Activated CD4-positive, alpha-beta memory T cell treated with anti-CD3 and anti-CD28 coated beads, Interleukin-2, amount 10 ng/mL, durations not matched to agents 7 days and 5 days (primary cell): ENCODE measurements around the gene GRK2. TPM values are rescaled to one million over a fixed set of nuclear protein-coding genes. Genes with fewer than 3 reads are reported as not detected.
"Not testable (repeated sequence)": the region's sequence is repeated elsewhere in the genome, so short reads cannot be mapped to it uniquely, and the experiment has no call there.

ENCODE experiments used
- CTCF ChIA-PET: fragments of 350-600 bp; sonication (Branson Sonifier 250); formaldehyde crosslinking; loops from one replicate; lab custom pipeline; 2021; ENCODE audit warnings: antibody characterized with exemption, inconsistent platforms; lab: Charles Lee
- POLR2A ChIA-PET: fragments of 350-600 bp; sonication (Branson Sonifier 250); formaldehyde crosslinking; loops from one replicate; lab custom pipeline; 2021; ENCODE audit warnings: antibody characterized with exemption; lab: Charles Lee
- DNase-seq: peaks from one replicate; pipeline ENCODE4 v3.0.0-alpha.2; 2020
- H3K27ac Mint-ChIP-seq: one replicate; pipeline ENCODE4 v1.8.0; 2021; ENCODE audit warnings: mild to moderate bottlenecking, mixed read lengths
- H3K27me3 Mint-ChIP-seq: one replicate; pipeline ENCODE4 v1.8.0; 2021; ENCODE audit warnings: mixed read lengths
- H3K36me3 Mint-ChIP-seq: one replicate; pipeline ENCODE4 v1.8.0; 2021; ENCODE audit warnings: low read depth, mixed read lengths
- H3K4me1 Mint-ChIP-seq: one replicate; pipeline ENCODE4 v1.8.0; 2021; ENCODE audit warnings: mixed read lengths
- H3K4me3 Mint-ChIP-seq: one replicate; pipeline ENCODE4 v1.8.0; 2021; ENCODE audit warnings: mild to moderate bottlenecking, mixed read lengths
- H3K9me3 Mint-ChIP-seq: one replicate; pipeline ENCODE4 v1.8.0; 2021; ENCODE audit warnings: mixed read lengths
- total RNA-seq, 2 experiments: library from RNA; stranded (reverse); gene quantifications; one replicate each; pipeline ENCODE4 v1.2.3, GENCODE V29; 2021

Gene GRK2
- total RNA-seq, 2 experiments from 2014 or later: 333 to 338 TPM

DNA sequence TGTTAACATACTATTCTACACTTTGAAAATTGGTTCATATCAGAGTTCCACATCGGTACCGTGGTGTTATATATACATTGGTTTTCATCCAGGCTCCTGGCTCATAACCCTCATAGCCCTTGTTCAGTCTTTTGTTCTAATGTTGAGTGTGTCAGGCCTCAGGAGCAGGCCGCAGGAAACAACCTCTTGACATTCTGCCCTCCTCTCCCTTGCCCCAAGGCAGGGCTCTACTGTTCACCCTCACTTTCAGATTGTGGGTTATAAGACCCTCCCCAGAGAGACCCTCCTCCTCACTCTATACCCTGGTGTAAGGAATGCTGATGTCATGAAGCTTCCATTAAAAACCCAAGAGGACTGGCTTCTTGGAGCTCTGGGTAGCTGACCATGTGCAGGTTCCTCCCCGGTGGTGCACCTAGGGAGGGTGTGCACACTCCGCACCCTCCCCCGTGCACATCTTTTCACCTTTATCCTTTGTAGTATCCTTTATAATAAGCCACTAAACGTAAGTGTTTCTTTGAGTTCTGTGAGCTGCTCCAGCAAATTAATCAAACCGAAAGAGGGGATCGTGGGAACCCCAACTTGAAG, 49.1 kb downstream of the GRK2 start:
- no peak for DNase-seq
- Mint-ChIP-seq H3K27ac (peak overlapping the region; percentile 56), H3K9me3 (no peaks in the 10 kb centered on the region), H3K27me3 (no peaks in the 10 kb centered on the region), H3K4me1 (peaks cover 58% of the 10 kb centered on the region), H3K36me3 (peaks cover 4% of the 10 kb centered on the region), H3K4me3 (peak overlapping the region; percentile 43)
- CTCF ChIA-PET: interaction anchor here (1.0 to 5.5 kb wide), 7 partner anchors 12 to 52 kb away, joined by 3 to 69 read pairs (median 5); partner anchors contain the start of gene SSH3
- POLR2A ChIA-PET: interaction anchor here (1.7 to 6.3 kb wide), 4 partner anchors 27 to 196 kb away, joined by 5 to 53 read pairs (median 18); partner anchors contain the start of genes ANKRD13D and KDM2A

- ChIA-PET POLR2A (interaction anchor here (0.7 to 6.3 kb wide), 20 partner anchors 8 to 198 kb away, joined by 3 to 53 read pairs (median 6); partner anchors contain the start of genes ANKRD13D, GRK2, KDM2A and POLD4), CTCF (interaction anchor here (0.6 to 5.5 kb wide), 22 partner anchors 9 to 297 kb away, joined by 3 to 69 read pairs (median 7); partner anchors contain the start of genes ANKRD13D, GRK2, KDM2A and POLD4)
- Mint-ChIP-seq H3K27me3 (no peaks in the 10 kb centered on the region), H3K27ac (peak overlapping the region; percentile 96), H3K4me3 (peak overlapping the region; percentile 83), H3K9me3 (no peaks in the 10 kb centered on the region), H3K36me3 (peaks cover 4% of the 10 kb centered on the region), H3K4me1 (peaks cover 49% of the 10 kb centered on the region)
- DNase-seq: no peak
Observed at GRCh38 chr11:67316882-67317204, 50.6 kb downstream of the GRK2 start.

DNA sequence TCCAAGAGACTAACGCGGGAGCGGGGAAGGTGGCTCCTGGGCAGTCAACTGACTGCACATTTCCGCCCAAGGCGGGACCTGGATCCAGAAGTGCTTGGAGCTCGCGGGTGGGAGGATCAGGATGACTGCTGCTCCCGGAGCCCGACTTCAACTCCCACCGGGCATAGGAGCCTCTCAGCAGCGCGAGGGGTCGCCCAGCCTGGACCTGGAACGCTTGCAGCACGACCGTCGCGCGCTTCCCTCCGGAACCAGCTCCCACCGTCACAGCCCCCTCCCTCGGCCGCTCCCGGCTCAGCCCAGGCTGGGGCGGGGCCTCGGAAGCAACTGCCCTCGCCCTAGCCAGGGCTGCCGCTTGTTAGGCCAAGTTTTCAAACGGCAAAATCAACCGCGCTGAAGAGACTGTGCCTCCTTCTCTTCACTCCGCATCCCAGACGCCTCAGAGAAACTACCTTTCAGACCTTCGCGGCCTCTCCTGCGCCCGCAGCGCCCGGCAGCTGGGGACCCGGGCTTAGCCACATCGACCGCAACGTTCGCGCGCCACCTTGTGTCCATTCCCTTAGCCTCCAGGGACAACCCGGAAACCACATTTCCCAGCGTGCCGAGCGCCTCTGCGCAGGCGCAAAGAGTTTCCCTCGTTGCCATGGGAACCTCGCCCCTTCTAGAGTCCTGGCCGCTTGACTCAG, 51.1 kb downstream of the GRK2 start:
- Mint-ChIP-seq H3K9me3 (no peaks in the 10 kb centered on the region), H3K27me3 (no peaks in the 10 kb centered on the region), H3K36me3 (peaks cover 4% of the 10 kb centered on the region), H3K4me3 (peak overlapping the region; percentile 83), H3K4me1 (peaks cover 44% of the 10 kb centered on the region), H3K27ac (peak overlapping the region; percentile 96)
- ChIA-PET POLR2A (interaction anchor here (0.6 to 6.3 kb wide), 21 partner anchors 9 to 198 kb away, joined by 3 to 53 read pairs (median 6); partner anchors contain the start of genes ANKRD13D, GRK2, KDM2A and POLD4), CTCF (interaction anchor here (0.6 to 5.5 kb wide), 23 partner anchors 9 to 297 kb away, joined by 3 to 69 read pairs (median 6); partner anchors contain the start of genes ANKRD13D, GRK2, KDM2A and POLD4)
- peak; percentile 99 for DNase-seq

- Mint-ChIP-seq H3K4me3 (peak overlapping the region; percentile 83), H3K27ac (peak overlapping the region; percentile 96), H3K27me3 (no peaks in the 10 kb centered on the region), H3K36me3 (peaks cover 4% of the 10 kb centered on the region), H3K9me3 (no peaks in the 10 kb centered on the region), H3K4me1 (peaks cover 37% of the 10 kb centered on the region)
- CTCF ChIA-PET: interaction anchor here (0.6 to 5.5 kb wide), 21 partner anchors 10 to 296 kb away, joined by 3 to 69 read pairs (median 8); partner anchors contain the start of genes ANKRD13D, GRK2, POLD4 and SSH3
- POLR2A ChIA-PET: interaction anchor here (0.6 to 6.3 kb wide), 17 partner anchors 9 to 132 kb away, joined by 3 to 53 read pairs (median 8); partner anchors contain the start of genes ANKRD13D, GRK2, POLD4 and SSH3
- no peak for DNase-seq
Observed at GRCh38 chr11:67317888-67318555, 51.7 kb downstream of the GRK2 start.

DNA sequence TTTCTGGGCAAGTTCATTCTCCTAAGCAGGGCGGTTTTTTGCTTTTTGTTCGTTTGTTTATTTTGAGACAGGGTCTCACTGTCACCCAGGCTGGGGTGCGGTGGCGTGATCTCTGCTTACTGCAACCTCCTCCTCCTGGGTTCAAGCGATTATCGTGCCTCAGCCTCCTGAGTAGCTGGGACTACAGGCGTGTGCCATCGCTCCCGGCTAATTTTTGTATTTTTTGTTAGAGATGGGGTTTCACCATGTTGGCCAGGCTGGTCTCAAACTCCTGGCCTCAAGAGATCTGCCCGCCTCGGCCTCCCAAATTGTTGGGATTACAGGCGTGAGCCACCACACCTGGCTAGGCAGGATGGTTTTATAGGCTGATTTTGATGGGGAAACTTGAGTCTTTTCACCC, 52.6 kb downstream of the GRK2 start:
- peak overlapping the region; percentile 83 for H3K4me3 Mint-ChIP-seq
- H3K4me1 Mint-ChIP-seq: peaks cover 29% of the 10 kb centered on the region
- ChIA-PET POLR2A (interaction anchor here (0.6 to 6.3 kb wide), 6 partner anchors 10 to 232 kb away, joined by 3 to 53 read pairs (median 6); partner anchors contain the start of gene ANKRD13D), CTCF (interaction anchor here (0.6 to 5.1 kb wide), 6 partner anchors 20 to 181 kb away, joined by 3 to 42 read pairs (median 4); partner anchors contain the start of gene POLD4)
- DNase-seq, H3K36me3 Mint-ChIP-seq, H3K27me3 Mint-ChIP-seq, H3K9me3 Mint-ChIP-seq, H3K27ac Mint-ChIP-seq: not testable (repeated sequence)

- Mint-ChIP-seq H3K27ac (no peak overlapping the region), H3K27me3 (no peaks in the 10 kb centered on the region), H3K4me3 (no peak overlapping the region), H3K4me1 (peaks cover 23% of the 10 kb centered on the region), H3K9me3 (no peaks in the 10 kb centered on the region), H3K36me3 (peaks cover 4% of the 10 kb centered on the region)
- ChIA-PET CTCF (interaction anchor here (1.0 to 5.1 kb wide), 3 partner anchors 32 to 63 kb away, joined by 3 to 42 read pairs (median 22); partner anchors contain the start of gene POLD4), POLR2A (interaction anchor here (1.1 to 6.3 kb wide), 5 partner anchors 32 to 80 kb away, joined by 3 to 53 read pairs (median 4); partner anchors contain the start of gene ANKRD13D)
- DNase-seq: no peak
Observed at GRCh38 chr11:67320011-67320410, 53.7 kb downstream of the GRK2 start.

DNA sequence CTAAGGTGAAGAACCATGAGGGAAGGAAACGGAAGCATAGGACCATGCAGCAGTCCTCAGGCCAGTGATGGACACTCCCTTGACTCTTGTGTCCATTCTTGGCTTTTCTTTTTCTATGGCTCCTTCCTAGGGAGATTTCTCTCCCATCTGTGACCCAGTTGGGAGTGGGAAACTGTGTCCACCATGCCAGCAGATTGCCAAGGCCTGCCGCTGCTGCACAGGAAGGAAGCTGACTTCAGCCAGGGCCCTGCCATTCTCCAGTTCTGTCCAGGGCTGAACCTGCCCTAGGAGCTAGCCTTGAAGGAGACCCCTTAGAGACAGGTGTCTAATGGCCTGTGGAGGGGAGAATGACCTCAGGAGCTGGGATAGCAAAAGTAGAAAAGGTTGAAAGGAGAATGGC, 54.4 kb downstream of the GRK2 start:
- H3K27me3 Mint-ChIP-seq: no peaks in the 10 kb centered on the region
- no peak for DNase-seq
- ChIA-PET POLR2A (interaction anchor here (1.2 to 4.4 kb wide), 2 partner anchors 33 to 57 kb away, joined by 3 to 49 read pairs; no protein-coding TSS in a partner anchor), CTCF (interaction anchor here (1.0 to 5.1 kb wide), 3 partner anchors 31 to 62 kb away, joined by 3 to 42 read pairs (median 22); partner anchors contain the start of gene POLD4)
- H3K27ac Mint-ChIP-seq: no peak overlapping the region
- peaks cover 4% of the 10 kb centered on the region for H3K36me3 Mint-ChIP-seq
- no peaks in the 10 kb centered on the region for H3K9me3 Mint-ChIP-seq
- no peak overlapping the region for H3K4me3 Mint-ChIP-seq
- peaks cover 18% of the 10 kb centered on the region for H3K4me1 Mint-ChIP-seq

DNA sequence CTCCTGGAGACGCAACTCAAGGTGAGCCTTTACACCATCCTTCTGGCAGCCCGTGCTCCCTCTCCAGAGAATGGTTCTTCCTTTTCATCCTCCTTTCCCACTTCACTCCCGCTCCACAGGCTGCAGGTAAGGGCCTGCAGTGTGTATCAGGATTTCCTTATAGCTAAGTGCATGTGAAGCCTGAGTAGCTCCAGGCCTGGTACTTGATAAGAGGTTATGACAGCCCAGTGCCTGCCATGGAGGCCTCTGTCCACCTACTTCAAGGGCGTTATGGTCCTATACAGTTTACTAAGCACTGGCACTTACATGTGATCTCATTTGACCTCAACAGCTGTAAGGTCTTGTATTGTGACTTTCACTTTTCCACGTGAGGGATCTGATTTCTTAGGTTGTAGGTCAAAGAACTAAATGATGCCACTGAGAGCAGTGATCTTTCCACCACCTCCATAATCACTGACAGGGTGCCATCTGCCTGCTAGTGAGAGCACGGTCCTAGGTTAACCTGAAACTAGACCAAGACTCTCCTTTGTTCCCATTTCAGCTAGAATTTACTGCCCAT, 55.1 kb downstream of the GRK2 start:
- Mint-ChIP-seq H3K36me3 (peaks cover 4% of the 10 kb centered on the region), H3K27me3 (no peaks in the 10 kb centered on the region), H3K4me1 (peaks cover 15% of the 10 kb centered on the region), H3K27ac (no peak overlapping the region), H3K9me3 (no peaks in the 10 kb centered on the region), H3K4me3 (no peak overlapping the region)
- no peak for DNase-seq
- ChIA-PET CTCF (interaction anchor here (0.6 to 4.6 kb wide), 3 partner anchors 21 to 58 kb away, joined by 3 to 22 read pairs (median 6); partner anchors contain the start of gene POLD4), POLR2A (interaction anchor here (0.9 to 1.5 kb wide), 3 partner anchors 10 to 81 kb away, joined by 3 to 5 read pairs (median 5); no protein-coding TSS in a partner anchor)

- no peak overlapping the region for H3K27ac Mint-ChIP-seq
- no peak overlapping the region for H3K4me3 Mint-ChIP-seq
- peaks cover 4% of the 10 kb centered on the region for H3K36me3 Mint-ChIP-seq
- CTCF ChIA-PET: interaction anchor here (1.9 to 4.6 kb wide), 2 partner anchors 31 to 59 kb away, joined by 6 to 22 read pairs; partner anchors contain the start of gene POLD4
- peaks cover 11% of the 10 kb centered on the region for H3K4me1 Mint-ChIP-seq
- DNase-seq: no peak
- H3K27me3 Mint-ChIP-seq: no peaks in the 10 kb centered on the region
- POLR2A ChIA-PET: interaction anchor here (0.9 to 1.5 kb wide), 4 partner anchors 10 to 82 kb away, joined by 3 to 5 read pairs (median 4); no protein-coding TSS in a partner anchor
- H3K9me3 Mint-ChIP-seq: no peaks in the 10 kb centered on the region
Observed at GRCh38 chr11:67322049-67322448, 55.8 kb downstream of the GRK2 start.

GRCh38 chr11:67323526-67323925, 57.3 kb downstream of the GRK2 start:
- H3K27me3 Mint-ChIP-seq: no peaks in the 10 kb centered on the region
- POLR2A ChIA-PET: no interaction called here
- no peak overlapping the region for H3K4me3 Mint-ChIP-seq
- no peaks in the 10 kb centered on the region for H3K9me3 Mint-ChIP-seq
- no peaks in the 10 kb centered on the region for H3K36me3 Mint-ChIP-seq
- no peak for DNase-seq
- H3K27ac Mint-ChIP-seq: no peak overlapping the region
- CTCF ChIA-PET: interaction anchor here (1.0 to 4.6 kb wide), 4 partner anchors 13 to 61 kb away, joined by 3 to 22 read pairs (median 6); no protein-coding TSS in a partner anchor
- peaks cover 4% of the 10 kb centered on the region for H3K4me1 Mint-ChIP-seq

- POLR2A ChIA-PET: interaction anchor here (1.2 to 1.6 kb wide), 2 partner anchors 10 to 61 kb away, joined by 3 to 5 read pairs; no protein-coding TSS in a partner anchor
- CTCF ChIA-PET: interaction anchor here (0.7 kb wide), 1 partner anchor 86 kb away, joined by 4 read pairs; no protein-coding TSS in a partner anchor
- Mint-ChIP-seq H3K27ac (no peak overlapping the region), H3K27me3 (no peaks in the 10 kb centered on the region), H3K9me3 (no peaks in the 10 kb centered on the region), H3K36me3 (no peaks in the 10 kb centered on the region), H3K4me3 (no peak overlapping the region), H3K4me1 (no peaks in the 10 kb centered on the region)
- DNase-seq: no peak
Observed at GRCh38 chr11:67332081-67332691, 65.9 kb downstream of the GRK2 start.
